Measurements from ENCODE around the gene CSNK1D. TPM values are rescaled to one million over a fixed set of nuclear protein-coding genes. Genes with fewer than 3 reads are reported as not detected.

The CSNK1D gene
- total and polyA plus RNA-seq, 10 of the 15 experiments (the other 5 are each of a cell fraction or from before 2014, with no cell fraction given) = 5.7 to 105 (median 58.1) TPM

DNA sequence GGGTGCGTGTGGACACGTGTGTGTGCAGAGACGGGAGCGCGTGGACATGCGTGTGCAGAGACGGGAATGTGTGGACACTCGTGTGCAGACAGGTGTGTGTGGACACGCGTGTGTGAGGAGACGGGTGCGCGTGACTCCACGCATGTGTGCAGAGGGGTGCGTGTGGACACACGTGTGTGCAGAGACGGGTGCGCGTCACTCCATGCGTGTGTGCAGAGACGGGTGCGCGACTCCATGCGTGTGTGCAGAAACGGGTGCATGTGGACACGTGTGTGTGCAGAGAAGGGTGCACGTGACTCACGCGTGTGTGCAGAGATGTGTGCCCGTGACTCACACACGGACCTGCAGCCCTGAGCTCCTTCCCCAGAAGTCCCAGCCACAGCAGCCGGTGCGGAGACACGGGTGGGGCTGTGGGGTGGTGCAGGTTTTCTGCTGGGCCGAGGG lies 46.1 kb upstream of the CSNK1D start:
- no peak overlapping the region for H3K4me2 ChIP-seq (ENCODE audit: control insufficient read depth, insufficient read depth)
- ChIA-PET RAD21 (ENCODE audit: unreplicated experiment) (interaction anchor here (6.5 kb wide), 1 partner anchor 19 kb away, joined by 77 read pairs; no protein-coding TSS in a partner anchor), CTCF (no interaction called here), POLR2A (no interaction called here), SMC1A (ENCODE audit: uncharacterized antibody, unreplicated experiment) (no interaction called here)
- no peaks in the 10 kb centered on the region; the same call in 1 of the 2 replicates for H3K4me1 ChIP-seq (ENCODE audit: control insufficient read depth, insufficient read depth, low read length)
- no peak overlapping the region for H3K4me3 ChIP-seq
- no peak overlapping the region for H3K27ac ChIP-seq (ENCODE audit: control insufficient read depth, insufficient read depth)
- in situ Hi-C loops (cut with MboI) = no loop called here
- H3K36me3 ChIP-seq (ENCODE audit: control insufficient read depth in 2 of 2, insufficient read depth in 2 of 2, low read length in 1 of 2) = no peaks in the 10 kb centered on the region
- no peak overlapping the region for H3K9ac ChIP-seq (ENCODE audit: control insufficient read depth, insufficient read depth, low read length)
- H3K79me2 ChIP-seq (ENCODE audit: control insufficient read depth, insufficient read depth, low read length) = no peaks in the 10 kb centered on the region
- DNase-seq (ENCODE audit: low read depth, low spot score) (no peak), FAIRE-seq (no peak), ATAC-seq (no peak)
- WGBS (ENCODE audit: insufficient coverage, insufficient replicate concordance, low lambda C conversion rate, missing lambda C conversion rate) = 84% methylated on average over 25 of the region's 35 CpGs
- intact Hi-C loops (cut with micrococcal nuclease; ENCODE audit: unreplicated experiment) = no loop called here
- no peak overlapping the region for H2AFZ ChIP-seq (ENCODE audit: control insufficient read depth, low read depth, low read length)
- no peaks in the 10 kb centered on the region for H4K20me1 ChIP-seq (ENCODE audit: control insufficient read depth, insufficient read depth)
- peaks cover 0 to 2% of the 10 kb centered on the region in 2 experiments; a peak in 2 of 4 replicates for H3K27me3 ChIP-seq (replicated peaks in 1 of 2; ENCODE audit: control insufficient read depth in 2 of 2, insufficient read depth in 2 of 2, low read length in 1 of 2)
- BruUV-seq (replicated peaks) = no TSS peak
- H3K9me3 ChIP-seq (replicated peaks; ENCODE audit: control insufficient read depth, insufficient read depth, low read length) = no peaks in the 10 kb centered on the region; the same call in 1 of the 3 replicates
- TF ChIP-seq MEF2A (IDR thresholded peaks at IDR 0.05; ENCODE audit: insufficient read depth, low read depth, low read length) (no peak), ZNF24 (IDR thresholded peaks at IDR 0.05) (no peak), ZNF274 (IDR thresholded peaks at IDR 0.05; ENCODE audit: insufficient read depth, insufficient read length) (no peak), HDGF (IDR thresholded peaks at IDR 0.05) (no peak), PBX3 (IDR thresholded peaks at IDR 0.05; ENCODE audit: insufficient replicate concordance, low read depth, low read length) (no peak), USF2 (IDR thresholded peaks at IDR 0.05; ENCODE audit: borderline replicate concordance, low read depth, low read length) (no peak), EGR1 (IDR thresholded peaks at IDR 0.05; ENCODE audit: borderline replicate concordance in 1 of 2, low read depth in 2 of 2, low read length in 2 of 2) (no peak), ZNF384 (IDR thresholded peaks at IDR 0.05; ENCODE audit: borderline replicate concordance, low read depth, low read length) (no peak), ESRRA (IDR thresholded peaks at IDR 0.05; ENCODE audit: low read length) (no peak), PAX5 (IDR thresholded peaks at IDR 0.05; ENCODE audit: borderline replicate concordance, low read depth, low read length) (no peak), FOXK2 (IDR thresholded peaks at IDR 0.05) (no peak), MAX (IDR thresholded peaks at IDR 0.05; ENCODE audit: low read depth, low read length) (no peak), MTA3 (IDR thresholded peaks at IDR 0.05; ENCODE audit: borderline replicate concordance, low read length) (no peak), SMC3 (IDR thresholded peaks at IDR 0.05; ENCODE audit: borderline replicate concordance, low read length) (no peak), NR2C2 (IDR thresholded peaks at IDR 0.05; ENCODE audit: borderline replicate concordance, control insufficient read depth, insufficient read length, low read depth) (no peak), GATAD2B (conservative IDR thresholded peaks at IDR 0.05; ENCODE audit: low read depth) (no peak), EED (IDR thresholded peaks at IDR 0.05; ENCODE audit: low read depth) (no peak), TARDBP (IDR thresholded peaks at IDR 0.05; ENCODE audit: borderline replicate concordance) (no peak)

Measured in GM12878 (cell line).